Mammary epithelial cell (primary cell): ENCODE results near the gene KYNU.

Experiments used
- CTCF ChIP-seq, 2 donors: IDR thresholded peaks in 1 of 2; conservative IDR thresholded peaks in 1 of 2; 2 replicates each; pipeline ENCODE4 v1.5.1; 2011 to 2012; ENCODE audit warnings: inconsistent platforms in 2 of 2, low read length in 2 of 2, mild to moderate bottlenecking in 2 of 2, control low read depth in 1 of 2, low read depth in 1 of 2; ENCODE audit not compliant: insufficient read depth in 1 of 2; ENCODE audit errors: extremely low read depth in 1 of 2
- EZH2 ChIP-seq: IDR thresholded peaks from 2 replicates; pipeline ENCODE4 v1.6.1; 2012; ENCODE audit warnings: low read length, inconsistent platforms, borderline replicate concordance

DNA sequence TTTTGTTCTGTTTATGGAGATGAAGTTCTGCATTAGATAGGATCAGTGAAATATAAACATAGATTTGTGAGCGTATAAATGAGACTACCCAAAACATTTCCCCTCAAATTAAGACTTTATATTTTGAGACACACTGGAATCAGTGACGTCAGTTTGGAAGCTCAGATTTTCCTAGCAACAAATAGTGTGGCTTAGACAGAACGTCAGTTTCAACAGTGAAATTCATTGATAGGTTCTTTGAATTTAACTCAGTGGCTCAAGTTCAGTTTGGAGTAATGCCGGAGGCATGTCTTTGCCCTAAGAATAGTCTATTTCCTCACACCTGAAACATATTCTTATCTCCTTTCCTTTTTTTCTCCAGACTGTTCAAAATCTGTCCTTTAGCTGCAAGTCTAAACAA is 138.2 kb downstream of the KYNU start:
- TF ChIP-seq CTCF (conservative IDR thresholded peaks at IDR 0.05 in 1 of 2, IDR thresholded peaks at IDR 0.05 in 1 of 2; ENCODE audit: extremely low read depth in 1 of 2, insufficient read depth in 1 of 2, low read depth in 1 of 2, low read length in 2 of 2), result no peak
- TF ChIP-seq EZH2, result no peak
